DLD1 (cell line): ENCODE results near the gene FOLR3.
"Not testable (repeated sequence)": the region's sequence is repeated elsewhere in the genome, so short reads cannot be mapped to it uniquely, and the experiment has no call there.

Experiments used
- in situ Hi-C: cut with HindIII; loops from 2 replicates; pipeline ENCODE4 v1.10.0; 2017; ENCODE audit warnings: low sequenced_read_pairs

The FOLR3 gene

DNA sequence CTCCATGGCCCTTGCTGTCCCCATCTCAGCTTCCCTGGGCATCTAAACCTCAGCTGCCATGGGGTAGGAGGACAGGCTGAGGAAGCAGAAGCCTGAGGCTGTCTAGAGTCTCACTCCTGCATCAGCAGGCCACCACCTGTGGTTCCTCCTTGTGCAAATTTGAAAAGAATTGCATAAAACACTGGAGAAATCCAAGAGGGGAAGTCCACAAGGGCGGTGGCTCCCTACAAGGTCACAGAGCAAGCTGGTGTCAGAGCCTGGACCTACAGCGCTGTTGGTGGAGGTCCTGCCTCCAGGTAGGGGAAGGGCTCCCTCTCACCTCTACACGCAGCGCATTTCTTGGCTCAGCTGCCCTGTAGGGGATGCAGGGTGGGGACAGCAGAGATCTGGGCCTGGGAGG, at the start of gene FOLR3:
Gene FOLR3 (plus strand): TSS at position 253 of the 400 bp plus-strand sequence. CDS start 228 bp downstream, outside the sequence.
- in situ Hi-C loops = not testable (repeated sequence)

DNA sequence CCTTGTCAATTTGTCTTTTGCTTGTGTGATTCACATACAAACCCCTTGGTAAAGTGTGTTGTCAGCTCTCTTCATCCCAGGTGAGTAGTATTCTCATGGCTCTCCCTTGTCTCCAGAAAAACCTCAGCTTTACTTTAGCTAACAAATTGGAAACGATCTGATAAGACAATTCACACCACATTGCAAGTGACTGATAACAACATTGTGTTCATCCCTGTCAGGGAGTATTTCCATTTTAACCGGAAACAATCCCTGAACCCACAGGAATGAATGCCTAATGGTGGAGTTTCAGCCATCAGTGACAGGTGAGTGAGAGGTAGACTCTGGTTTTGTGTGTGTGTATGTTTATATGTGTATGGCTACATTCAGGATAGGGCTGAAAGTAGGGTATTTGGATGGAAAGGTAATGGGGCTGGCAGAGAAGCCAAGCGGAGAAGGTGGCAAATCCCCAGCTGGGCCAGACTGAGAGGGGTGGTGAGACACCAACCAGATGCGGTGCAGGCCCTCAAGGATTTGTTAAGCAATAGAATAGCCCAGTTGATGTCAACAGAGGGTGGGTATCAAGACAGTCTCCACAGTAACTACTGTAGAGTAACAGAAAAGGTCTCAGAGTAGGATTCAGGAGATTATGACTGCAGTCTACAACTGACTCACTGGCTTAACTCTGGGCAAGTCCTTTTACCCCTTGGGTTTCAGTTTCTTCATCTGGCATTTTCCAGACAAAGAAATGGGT, 47.3 kb upstream of the FOLR3 start:
- in situ Hi-C loops = no loop called here

DNA sequence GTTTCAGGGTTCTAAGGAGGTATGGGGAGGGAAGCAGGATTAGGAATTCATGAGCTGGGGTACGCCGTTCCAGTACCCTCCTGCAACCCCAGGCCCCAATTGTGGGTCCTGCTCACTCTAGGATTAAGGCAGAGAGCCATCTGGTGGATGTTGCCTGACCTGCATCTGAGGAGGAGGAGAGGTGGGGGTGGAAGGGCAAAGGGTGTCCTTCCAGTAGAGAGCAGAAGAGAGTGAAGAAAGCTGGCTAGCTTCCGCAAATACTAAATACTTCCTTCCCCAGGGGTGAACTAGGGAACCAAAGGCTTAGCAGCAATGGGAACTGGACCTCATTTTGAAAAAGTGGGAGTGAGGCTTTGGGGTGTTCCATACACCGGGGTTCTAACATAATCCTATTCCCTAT, 44.2 kb upstream of the FOLR3 start:
- in situ Hi-C loops = no loop called here

DNA sequence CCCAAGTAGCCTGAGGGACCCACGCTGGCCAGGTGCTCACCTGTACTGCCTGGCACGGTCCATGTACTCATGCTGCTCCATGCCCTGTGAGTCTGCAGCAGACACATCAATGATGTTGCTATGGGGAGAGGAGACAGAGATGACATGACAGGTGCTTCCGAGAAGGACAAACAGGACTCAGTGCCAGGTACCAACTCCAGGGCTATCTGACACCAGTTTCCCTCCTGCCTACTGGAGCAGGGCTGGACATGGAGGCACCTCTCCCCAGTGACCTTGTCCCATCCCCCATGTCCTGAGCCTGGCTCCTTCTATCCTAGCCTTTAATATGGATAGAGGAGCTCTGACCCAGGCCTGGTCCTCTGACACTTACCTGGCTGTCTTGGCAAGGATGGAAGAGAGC, 36.8 kb upstream of the FOLR3 start:
- in situ Hi-C loops = no loop called here

DNA sequence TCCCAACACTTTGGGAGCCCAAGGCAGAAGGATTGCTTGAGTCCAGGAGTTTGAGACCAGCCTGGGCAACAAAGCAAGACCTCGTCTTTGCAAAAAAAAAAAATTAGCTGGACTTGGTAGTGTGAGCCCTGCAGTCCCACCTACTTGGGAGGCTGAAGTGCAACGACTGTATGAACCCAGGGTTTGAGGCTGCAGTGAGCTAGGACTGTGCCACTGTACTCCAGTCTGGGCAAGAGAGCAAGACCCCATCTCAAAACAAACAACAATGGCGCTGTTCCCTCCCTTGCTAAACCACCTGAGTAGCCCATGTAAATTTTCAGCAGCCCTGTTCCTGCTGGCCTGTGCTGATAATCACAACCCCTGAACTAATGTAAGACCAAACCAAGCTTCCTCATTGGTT, 35.5 kb upstream of the FOLR3 start:
- in situ Hi-C loops = no loop called here

DNA sequence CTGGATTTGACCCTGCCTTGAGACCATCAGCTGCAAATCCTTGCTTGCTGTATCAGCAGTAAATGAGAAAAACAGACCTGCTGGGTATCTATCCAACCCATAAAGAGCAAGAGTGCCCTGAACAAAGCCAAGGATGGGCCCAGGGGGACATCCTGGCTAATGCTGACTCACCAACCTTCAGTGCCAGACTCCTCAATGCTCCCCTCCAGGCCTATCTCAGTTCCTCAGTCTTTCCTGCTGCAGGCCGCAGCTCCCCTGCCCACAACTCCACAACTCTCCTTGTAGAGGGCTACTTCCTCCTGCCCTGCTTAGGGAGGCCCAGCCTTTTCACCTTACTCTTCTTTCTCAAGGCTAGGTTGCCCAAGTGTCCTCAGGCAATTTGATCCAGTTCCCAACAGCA, 35.1 kb upstream of the FOLR3 start:
- in situ Hi-C loops = no loop called here

DNA sequence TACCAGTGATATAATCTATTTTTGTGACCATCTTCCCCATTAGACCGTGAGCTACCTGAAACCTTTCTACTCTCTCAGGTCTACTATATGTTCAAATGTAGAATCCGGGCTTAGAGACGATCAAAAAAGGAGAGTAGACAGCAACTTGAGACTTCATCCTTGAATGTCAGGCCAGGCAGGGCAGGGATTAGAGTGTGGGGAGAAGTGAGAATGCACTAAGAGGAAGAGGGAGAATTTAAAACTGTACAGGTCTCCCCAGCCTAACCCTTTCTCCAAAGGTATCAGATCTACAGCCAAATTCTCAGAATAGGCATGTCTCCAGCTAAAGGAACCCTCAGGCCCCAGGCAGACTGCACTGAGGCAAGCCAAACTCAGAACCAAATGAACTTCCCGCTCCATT, 33.4 kb upstream of the FOLR3 start:
- in situ Hi-C loops = no loop called here

DNA sequence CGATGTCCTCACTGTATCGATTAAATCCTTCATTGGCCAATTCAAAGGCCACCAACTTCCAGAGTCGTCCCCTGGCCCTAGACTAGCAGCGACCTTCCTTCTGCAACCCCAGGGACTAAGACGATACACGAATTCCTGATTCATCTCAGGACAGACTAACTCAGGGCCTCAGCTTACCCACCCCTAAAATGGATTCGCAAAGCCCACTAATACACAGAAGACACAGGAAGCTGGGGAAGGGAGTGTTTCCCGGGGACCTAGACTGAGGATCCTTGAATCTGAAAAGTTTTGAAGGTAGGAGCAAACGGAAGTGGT, 32.9 kb upstream of the FOLR3 start:
- in situ Hi-C loops = no loop called here

DNA sequence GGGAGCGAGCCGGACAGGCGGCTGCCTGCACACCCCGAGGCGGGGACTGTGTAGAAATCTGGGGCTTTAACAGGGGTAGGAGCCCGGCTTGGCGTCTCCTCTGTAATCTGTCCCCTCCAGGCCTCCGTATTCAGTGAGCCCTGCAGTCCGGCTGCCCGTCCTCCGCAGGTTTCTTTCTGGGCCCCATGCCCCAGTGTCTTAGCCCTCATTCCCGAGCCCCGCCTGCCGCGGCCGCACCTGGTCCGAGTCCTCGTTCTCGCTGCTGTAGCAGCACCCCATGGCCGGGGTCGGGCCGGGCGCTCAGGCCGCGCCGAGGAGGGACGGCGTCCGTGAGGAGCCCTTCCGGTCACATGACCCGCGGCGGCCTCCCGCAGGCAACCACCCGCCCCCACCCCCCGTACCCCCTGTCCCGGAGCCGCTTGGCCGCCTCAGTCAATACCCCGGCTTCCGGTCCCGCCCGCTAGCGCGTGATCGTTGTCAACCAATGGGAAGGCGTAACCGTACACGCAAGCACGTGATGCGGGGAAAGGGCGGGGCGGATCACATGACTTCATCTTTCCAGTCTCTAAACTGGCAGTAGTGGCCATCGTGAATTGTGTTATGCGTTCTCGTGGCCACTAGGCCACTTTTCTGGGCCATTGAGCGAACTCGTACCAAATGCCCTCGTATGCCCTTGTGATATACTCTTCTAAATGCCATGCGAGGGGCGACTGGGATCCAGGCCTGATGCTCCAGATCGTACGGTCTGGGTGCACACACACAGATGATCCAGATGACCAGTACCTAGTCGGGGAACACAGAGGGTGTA, 32.4 kb upstream of the FOLR3 start, which contains the start of gene LAMTOR1:
Gene LAMTOR1 (minus strand): TSS at position 352 of the 808 bp plus-strand sequence. CDS start 73 bp downstream, at position 279.
- in situ Hi-C loops = no loop called here

DNA sequence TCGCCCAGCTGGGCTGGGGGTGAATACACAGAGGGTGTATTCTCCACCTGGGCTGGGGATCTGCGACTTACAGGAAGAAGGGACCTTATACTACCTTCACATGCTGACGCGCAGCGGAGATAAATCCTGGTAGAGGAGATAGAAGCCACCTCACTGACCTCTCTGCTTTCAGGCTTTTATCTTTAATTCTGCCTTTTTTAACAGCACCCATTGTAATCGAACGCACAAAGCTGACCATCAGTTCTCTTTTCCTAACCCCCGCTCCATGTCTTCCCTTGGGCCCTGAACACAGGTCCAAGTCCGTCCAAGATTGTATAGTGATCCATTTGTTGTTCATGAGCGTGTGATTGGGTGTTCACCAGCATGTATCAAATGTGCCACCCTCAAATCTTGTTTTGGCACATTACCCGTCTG, 31.8 kb upstream of the FOLR3 start:
- in situ Hi-C loops = no loop called here

DNA sequence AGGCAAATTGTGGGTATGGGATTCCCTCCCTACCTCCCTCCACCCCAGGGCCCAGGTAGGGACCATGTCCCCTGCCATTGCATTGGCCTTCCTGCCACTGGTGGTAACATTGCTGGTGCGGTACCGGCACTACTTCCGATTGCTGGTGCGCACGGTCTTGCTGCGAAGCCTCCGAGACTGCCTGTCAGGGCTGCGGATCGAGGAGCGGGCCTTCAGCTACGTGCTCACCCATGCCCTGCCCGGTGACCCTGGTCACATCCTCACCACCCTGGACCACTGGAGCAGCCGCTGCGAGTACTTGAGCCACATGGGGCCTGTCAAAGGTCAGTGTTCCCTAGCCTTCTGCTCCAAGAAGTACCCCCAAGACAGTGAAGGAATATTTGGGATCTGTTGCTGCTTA, 29.6 kb upstream of the FOLR3 start, which contains the start of gene TOMT:
Gene TOMT (plus strand): TSS at position 37 of the 400 bp plus-strand sequence. CDS start 28 bp downstream, at position 65.
- in situ Hi-C loops = no loop called here

DNA sequence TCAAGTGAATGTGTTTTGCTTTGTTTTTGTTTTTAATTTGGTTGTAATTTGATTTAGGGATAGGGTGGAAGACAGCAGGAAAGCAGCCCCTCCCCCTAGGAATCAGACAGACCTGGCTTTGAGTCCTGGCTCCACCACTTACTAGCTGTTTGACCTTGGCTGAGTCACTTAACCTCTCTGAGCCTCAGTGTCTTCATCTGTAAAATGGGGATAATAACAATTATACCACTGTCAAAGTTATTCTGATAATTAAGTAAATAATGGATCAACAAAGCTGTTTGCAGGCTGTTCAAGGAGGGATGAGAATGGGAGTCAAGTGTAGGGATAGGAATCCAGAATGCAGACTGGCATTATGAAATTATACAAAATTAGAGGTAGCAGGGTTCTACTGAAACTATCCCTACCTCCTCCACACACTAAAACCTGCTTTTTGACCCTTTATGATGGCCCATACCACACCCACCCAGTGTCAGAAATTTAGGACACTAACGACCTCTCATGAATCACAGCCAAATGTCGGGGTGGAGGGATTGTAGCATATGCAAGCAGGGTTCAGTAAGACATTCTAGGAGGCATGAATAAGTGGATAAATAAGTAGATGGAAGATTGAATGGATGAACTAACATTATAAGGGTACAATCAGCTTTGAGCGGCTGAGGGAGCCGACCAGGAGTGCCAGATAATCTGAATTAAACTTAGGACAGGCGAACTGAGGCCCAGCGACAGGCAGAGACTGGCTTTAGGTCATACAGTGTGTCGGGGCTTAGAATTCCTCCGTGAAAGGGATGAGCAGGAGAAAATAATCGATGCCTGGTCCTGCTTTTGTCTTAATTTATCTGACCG, 24.0 kb upstream of the FOLR3 start:
- in situ Hi-C loops = no loop called here

DNA sequence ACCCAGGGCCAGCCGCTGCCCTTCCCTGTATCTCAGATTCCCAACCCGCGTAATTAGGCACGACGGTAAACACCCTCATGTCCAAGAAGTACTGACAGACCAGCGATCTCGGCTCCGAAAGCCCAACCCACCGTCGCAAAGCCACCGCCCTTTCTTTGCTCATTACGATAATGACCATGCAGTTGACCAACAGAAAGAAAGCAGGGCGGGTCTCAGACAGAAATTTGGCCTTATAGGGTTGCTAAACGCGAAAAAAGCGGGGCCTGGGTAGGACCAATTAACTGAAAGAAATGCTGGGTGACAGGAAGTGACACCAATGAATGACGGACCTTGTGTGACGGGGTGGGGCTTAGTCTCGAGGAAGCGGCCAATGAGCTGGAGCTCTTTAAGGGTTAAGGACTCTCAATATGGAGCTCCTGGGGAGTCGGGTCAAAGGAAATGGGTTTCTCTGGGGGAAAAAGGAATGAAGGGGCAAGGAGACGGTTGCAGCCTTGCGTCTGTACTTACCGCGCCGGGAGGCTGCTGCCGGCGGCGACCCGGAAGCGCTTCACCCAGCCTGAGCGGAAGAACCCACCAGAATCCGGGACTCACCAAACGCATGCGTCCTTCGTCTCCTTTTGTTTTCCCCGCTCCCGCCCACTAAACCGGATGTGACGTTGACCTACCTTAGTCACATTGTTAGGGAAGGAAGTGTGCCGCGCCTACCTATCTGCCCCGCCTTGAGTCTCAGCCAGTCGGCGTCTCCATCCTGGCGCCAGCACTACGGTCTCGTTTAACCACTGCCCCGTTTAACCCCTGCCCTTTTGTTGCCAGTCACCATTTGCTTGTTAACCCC, 23.2 kb upstream of the FOLR3 start, which contains the start of gene ANAPC15:
Gene ANAPC15 (minus strand): TSS at position 553 of the 835 bp plus-strand sequence. CDS start 1,419 bp downstream, outside the sequence.
- in situ Hi-C loops = no loop called here

DNA sequence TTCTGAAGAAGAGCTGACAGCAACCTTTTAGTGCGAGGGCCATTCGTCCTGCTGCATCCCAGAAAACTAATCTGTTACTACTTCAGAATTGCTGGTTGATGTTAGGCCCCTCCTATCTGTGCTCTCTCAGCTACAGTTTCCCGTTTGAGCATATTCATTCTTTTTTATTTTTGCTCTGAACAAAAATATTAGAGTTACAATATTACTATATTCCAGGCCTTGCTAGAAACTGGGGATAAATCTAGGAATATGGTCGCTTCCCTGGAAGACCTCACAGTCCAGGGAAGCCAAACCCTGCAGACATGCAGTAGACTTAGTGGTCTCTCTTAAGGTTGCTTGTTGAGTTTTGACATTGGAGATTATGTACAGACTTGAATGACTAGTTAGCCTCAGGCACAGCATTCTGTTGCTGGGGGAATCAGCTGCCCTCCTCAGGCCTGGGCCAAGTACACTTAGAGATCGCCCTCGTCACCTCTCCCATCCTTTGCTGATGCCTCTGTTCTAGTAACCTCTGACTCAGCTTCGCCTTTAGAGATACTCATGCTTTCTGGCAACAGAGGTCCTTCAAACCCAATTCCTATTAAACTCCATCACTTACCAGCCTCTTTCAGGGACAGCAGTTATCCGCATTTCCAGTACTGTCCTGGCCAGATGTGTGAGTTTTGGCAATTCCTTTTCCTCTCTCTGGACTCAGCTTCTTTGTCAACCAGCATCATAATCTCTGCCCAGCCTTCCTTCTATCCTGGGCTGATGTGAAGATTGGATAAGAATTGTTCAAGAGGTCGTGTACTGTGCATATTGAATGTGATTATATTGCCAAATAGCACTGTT, 22.3 kb upstream of the FOLR3 start:
- in situ Hi-C loops = no loop called here

DNA sequence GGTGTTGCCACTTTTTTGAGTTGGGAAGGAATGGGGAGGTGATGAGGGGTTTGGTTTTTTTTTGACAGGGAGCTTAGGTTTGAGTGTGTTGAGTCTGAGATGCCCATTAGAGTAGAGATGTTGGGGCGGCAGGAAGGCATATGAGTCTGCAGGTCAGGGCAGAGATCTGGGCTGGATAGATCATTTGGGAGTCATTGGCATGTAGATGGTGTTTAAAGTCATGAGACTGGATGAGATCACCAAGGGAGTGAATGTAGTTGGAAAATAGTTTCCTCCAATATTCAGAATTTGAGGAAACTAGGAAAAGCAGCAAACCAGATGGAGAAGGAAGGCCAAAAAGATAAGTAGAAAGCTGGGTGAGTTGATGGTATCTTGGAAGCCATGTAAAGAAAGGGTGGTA, 21.0 kb upstream of the FOLR3 start:
- in situ Hi-C loops = no loop called here

DNA sequence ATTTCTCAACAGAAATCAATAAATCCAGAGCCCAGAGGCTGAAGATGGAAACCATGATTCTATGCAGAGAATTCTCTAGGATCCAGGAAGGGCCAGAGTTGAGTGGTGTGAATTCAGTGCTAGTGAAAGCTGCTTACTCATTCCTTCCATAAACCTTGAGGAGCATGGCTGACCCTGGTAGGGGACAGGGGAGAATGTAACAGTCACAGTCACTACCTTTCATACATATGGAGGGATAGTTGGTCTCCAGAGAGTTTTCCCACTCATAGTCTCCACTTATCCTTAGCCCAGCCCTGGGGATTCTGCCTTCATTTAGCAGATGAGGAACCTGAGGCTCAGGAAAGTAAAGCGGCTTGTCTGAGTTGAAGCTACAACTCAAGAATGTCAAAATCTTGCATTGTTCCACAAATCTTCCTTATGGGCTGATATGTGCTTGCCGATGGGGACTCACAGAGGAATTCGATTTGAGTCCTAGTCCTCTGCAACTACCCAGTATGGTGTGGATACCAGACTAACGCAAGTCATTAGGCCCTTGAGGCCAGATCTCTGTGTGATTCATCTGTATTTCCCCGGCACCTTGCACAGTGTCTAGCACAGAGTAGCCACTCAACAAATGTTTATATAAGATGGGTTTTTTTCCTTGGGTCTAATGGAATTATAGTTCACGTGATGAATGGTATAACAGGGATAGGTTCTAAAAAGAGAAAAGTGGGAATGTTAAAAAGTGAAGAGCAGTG, 19.3 kb upstream of the FOLR3 start:
- in situ Hi-C loops = no loop called here

DNA sequence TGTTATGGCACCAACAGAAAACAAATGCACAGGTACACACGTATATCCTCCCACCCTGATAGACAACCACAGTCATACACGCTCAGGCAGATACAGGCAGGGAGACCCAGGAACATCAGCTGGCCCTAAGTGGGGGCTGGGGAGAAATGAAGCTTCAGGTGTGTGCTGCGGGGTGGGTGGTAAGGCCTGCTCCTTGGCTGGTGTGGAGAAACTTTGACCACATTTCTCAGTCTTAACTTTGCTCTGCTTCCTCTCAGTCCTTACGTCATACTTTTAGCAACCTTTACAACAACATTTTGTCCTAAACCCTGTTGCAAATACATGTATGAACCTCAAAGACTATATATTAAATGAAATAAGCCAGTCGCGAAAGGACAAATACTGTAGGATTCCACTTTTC, 16.3 kb upstream of the FOLR3 start:
- in situ Hi-C loops = no loop called here

DNA sequence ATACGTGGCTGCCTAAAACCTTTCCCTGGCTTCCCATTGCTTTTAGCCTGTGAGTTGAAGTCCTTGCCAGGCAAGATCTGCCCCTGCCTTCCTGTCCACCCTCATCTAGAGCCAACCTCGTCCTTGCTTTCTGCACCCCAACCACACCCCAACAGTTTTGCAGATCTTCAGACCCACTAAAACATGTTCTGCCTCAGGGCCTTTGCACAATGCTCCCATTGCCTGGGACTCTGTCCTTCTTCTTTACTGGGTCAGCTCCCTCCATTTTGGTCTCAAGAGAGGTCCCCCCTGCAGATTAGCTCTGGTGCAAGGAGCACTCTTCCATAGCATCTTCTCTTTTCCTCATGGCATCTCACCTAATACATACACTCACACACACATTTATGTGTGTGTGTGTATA, 14.6 kb upstream of the FOLR3 start:
- in situ Hi-C loops = no loop called here

DNA sequence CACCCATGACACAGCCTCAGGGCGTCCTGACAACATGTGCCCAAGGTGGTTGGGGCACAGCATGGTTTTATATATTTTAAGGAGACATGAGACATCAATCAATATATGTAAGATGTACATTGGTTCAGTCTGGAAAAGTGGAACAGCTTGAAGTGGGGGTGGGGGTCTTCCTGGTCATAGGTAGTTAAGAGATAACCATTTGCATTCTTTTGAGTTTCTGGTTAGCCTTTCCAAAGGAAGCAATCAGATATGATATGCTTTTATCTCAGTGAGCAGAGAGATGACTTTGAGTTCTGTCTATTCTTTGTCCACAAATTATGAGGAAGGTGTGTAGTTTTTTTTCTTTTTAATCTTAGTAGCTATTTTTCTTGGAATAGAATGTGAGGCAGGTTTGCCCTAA, 12.9 kb upstream of the FOLR3 start:
- in situ Hi-C loops = no loop called here
